Measurements from ENCODE around the gene COL4A6. TPM values are rescaled to one million over a fixed set of nuclear protein-coding genes. Genes with fewer than 3 reads are reported as not detected.

Gene COL4A6
- total RNA-seq, 1 experiment from 2014 or later: 0.28 TPM

GRCh38 chrX:108312957-108313356, 125.3 kb downstream of the COL4A6 start:
- ChIA-PET CTCF (no interaction called here), POLR2A (interaction anchor here (0.6 kb wide), 1 partner anchor 89 kb away, joined by 3 read pairs; no protein-coding TSS in a partner anchor)
- no peaks in the 10 kb centered on the region for H3K27me3 ChIP-seq (ENCODE audit: control insufficient read depth, insufficient read depth, low read length)
- H3K4me3 ChIP-seq (ENCODE audit: low read depth in 2 of 2, low read length in 2 of 2): no peak overlapping the region
- no peaks in the 10 kb centered on the region for H3K4me1 ChIP-seq (ENCODE audit: control insufficient read depth, insufficient read depth, low read length)
- no TSS peak for BruUV-seq (replicated peaks)
- H3K9me3 ChIP-seq (ENCODE audit: control insufficient read depth, insufficient read depth, low read depth, low read length): no peaks in the 10 kb centered on the region
- no peak overlapping the region for H3K27ac ChIP-seq (ENCODE audit: low read length)
- intact Hi-C loops (cut with micrococcal nuclease; ENCODE audit: unreplicated experiment) (no loop called here), in situ Hi-C loops (cut with HindIII; ENCODE audit: low pct_unique_long_range_greater_than_20kb, low sequenced_read_pairs) (no loop called here)
- DNase-seq (ENCODE audit: low read depth, low spot score) (no peak), ATAC-seq (no peak)
- TF ChIP-seq REST (IDR thresholded peaks at IDR 0.05; ENCODE audit: insufficient read depth in 1 of 2, low read depth in 2 of 2, low read length in 1 of 2): no peak
- H3K36me3 ChIP-seq (ENCODE audit: control insufficient read depth, insufficient read depth, low read length): no peaks in the 10 kb centered on the region

GRCh38 chrX:108312011-108312410, 126.2 kb downstream of the COL4A6 start:
- in situ Hi-C loops (cut with HindIII; ENCODE audit: low pct_unique_long_range_greater_than_20kb, low sequenced_read_pairs) (no loop called here), intact Hi-C loops (cut with micrococcal nuclease; ENCODE audit: unreplicated experiment) (no loop called here)
- H3K9me3 ChIP-seq (ENCODE audit: control insufficient read depth, insufficient read depth, low read depth, low read length): no peaks in the 10 kb centered on the region
- H3K4me3 ChIP-seq (ENCODE audit: low read depth in 2 of 2, low read length in 2 of 2): no peak overlapping the region
- H3K4me1 ChIP-seq (ENCODE audit: control insufficient read depth, insufficient read depth, low read length): no peaks in the 10 kb centered on the region
- DNase-seq (ENCODE audit: low read depth, low spot score) (no peak), ATAC-seq (no peak)
- no peaks in the 10 kb centered on the region for H3K36me3 ChIP-seq (ENCODE audit: control insufficient read depth, insufficient read depth, low read length)
- H3K27me3 ChIP-seq (ENCODE audit: control insufficient read depth, insufficient read depth, low read length): no peaks in the 10 kb centered on the region
- no TSS peak for BruUV-seq (replicated peaks)
- H3K27ac ChIP-seq (ENCODE audit: low read length): no peak overlapping the region
- POLR2A ChIA-PET: no interaction called here
- TF ChIP-seq, protein P1, sequence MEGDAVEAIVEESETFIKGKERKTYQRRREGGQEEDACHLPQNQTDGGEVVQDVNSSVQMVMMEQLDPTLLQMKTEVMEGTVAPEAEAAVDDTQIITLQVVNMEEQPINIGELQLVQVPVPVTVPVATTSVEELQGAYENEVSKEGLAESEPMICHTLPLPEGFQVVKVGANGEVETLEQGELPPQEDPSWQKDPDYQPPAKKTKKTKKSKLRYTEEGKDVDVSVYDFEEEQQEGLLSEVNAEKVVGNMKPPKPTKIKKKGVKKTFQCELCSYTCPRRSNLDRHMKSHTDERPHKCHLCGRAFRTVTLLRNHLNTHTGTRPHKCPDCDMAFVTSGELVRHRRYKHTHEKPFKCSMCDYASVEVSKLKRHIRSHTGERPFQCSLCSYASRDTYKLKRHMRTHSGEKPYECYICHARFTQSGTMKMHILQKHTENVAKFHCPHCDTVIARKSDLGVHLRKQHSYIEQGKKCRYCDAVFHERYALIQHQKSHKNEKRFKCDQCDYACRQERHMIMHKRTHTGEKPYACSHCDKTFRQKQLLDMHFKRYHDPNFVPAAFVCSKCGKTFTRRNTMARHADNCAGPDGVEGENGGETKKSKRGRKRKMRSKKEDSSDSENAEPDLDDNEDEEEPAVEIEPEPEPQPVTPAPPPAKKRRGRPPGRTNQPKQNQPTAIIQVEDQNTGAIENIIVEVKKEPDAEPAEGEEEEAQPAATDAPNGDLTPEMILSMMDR (IDR thresholded peaks at IDR 0.05): no peak
- TF ChIP-seq REST (IDR thresholded peaks at IDR 0.05; ENCODE audit: insufficient read depth in 1 of 2, low read depth in 2 of 2, low read length in 1 of 2): no peak
- TF ChIP-seq SIN3A (IDR thresholded peaks at IDR 0.05; ENCODE audit: borderline replicate concordance, insufficient read depth, low read depth, low read length): no peak
- no peak for TF ChIP-seq POLR2AphosphoS5 (IDR thresholded peaks at IDR 0.05; ENCODE audit: low read depth, low read length)
- no peak for TF ChIP-seq TCF7L2 (IDR thresholded peaks at IDR 0.05; ENCODE audit: low read depth, low read length)
- CTCF ChIA-PET: no interaction called here
